Glutamatergic neuron (in vitro differentiated cells): Measurements from ENCODE around the gene CCDC134. TPM values are rescaled to one million over a fixed set of nuclear protein-coding genes. Genes with fewer than 3 reads are reported as not detected.

Experiments
- DNase-seq: peaks from one replicate; pipeline ENCODE4 v3.0.0; 2022
- H3K27ac Mint-ChIP-seq: one replicate; pipeline ENCODE4 v1.8.0; 2020; ENCODE audit warnings: mild to moderate bottlenecking, mixed read lengths, inconsistent platforms; ENCODE audit not compliant: unreplicated experiment
- H3K27me3 Mint-ChIP-seq: one replicate; pipeline ENCODE4 v1.8.0; 2020; ENCODE audit warnings: mild to moderate bottlenecking, moderate library complexity, mixed read lengths, inconsistent platforms; ENCODE audit not compliant: unreplicated experiment
- H3K36me3 Mint-ChIP-seq: one replicate; pipeline ENCODE4 v1.8.0; 2020; ENCODE audit warnings: mild to moderate bottlenecking, mixed read lengths, inconsistent platforms; ENCODE audit not compliant: unreplicated experiment
- H3K4me1 Mint-ChIP-seq: one replicate; pipeline ENCODE4 v1.8.0; 2020; ENCODE audit warnings: mild to moderate bottlenecking, low read depth, mixed read lengths, inconsistent platforms; ENCODE audit not compliant: unreplicated experiment
- H3K4me3 Mint-ChIP-seq: one replicate; pipeline ENCODE4 v1.8.0; 2020; ENCODE audit warnings: mild to moderate bottlenecking, mixed read lengths, inconsistent platforms; ENCODE audit not compliant: unreplicated experiment
- H3K9me3 Mint-ChIP-seq: one replicate; pipeline ENCODE4 v1.8.0; 2020; ENCODE audit warnings: mild to moderate bottlenecking, moderate library complexity, mixed read lengths, inconsistent platforms; ENCODE audit not compliant: unreplicated experiment
- CTCF ChIP-seq: fragments of 200-600 bp; sonication (generic); IDR thresholded peaks from one replicate; pipeline ENCODE4 v1.5.0; 2021; ENCODE audit not compliant: partially characterized antibody, unreplicated experiment
- total RNA-seq: library from RNA; stranded (reverse); fragmentation: NEBNext Ultra II Directional; extraction: Animal tissue kit (Norgen Biotek cat#: 25700); gene quantifications from one replicate; pipeline ENCODE4 v1.2.1, GENCODE V29; 2021; ENCODE audit not compliant: unreplicated experiment

The CCDC134 gene
- total RNA-seq, 1 donor from 2014 or later, result 9.4 TPM

GRCh38 chr22:41772198-41772597 lies 28.3 kb upstream of the CCDC134 start:
- H3K9me3 Mint-ChIP-seq, result no peaks in the 10 kb centered on the region
- TF ChIP-seq CTCF, result no peak
- no peaks in the 10 kb centered on the region for H3K36me3 Mint-ChIP-seq
- H3K27ac Mint-ChIP-seq, result no peak overlapping the region
- DNase-seq, result no peak
- H3K27me3 Mint-ChIP-seq, result no peaks in the 10 kb centered on the region
- H3K4me3 Mint-ChIP-seq, result no peak overlapping the region
- H3K4me1 Mint-ChIP-seq, result no peaks in the 10 kb centered on the region

GRCh38 chr22:41772645-41773044 lies 27.8 kb upstream of the CCDC134 start:
- H3K27ac Mint-ChIP-seq, result no peak overlapping the region
- H3K27me3 Mint-ChIP-seq, result no peaks in the 10 kb centered on the region
- H3K9me3 Mint-ChIP-seq, result no peaks in the 10 kb centered on the region
- DNase-seq, result no peak
- H3K4me3 Mint-ChIP-seq, result no peak overlapping the region
- no peaks in the 10 kb centered on the region for H3K4me1 Mint-ChIP-seq
- H3K36me3 Mint-ChIP-seq, result no peaks in the 10 kb centered on the region
- TF ChIP-seq CTCF, result no peak

GRCh38 chr22:41775338-41775737 lies 25.1 kb upstream of the CCDC134 start:
- H3K27me3 Mint-ChIP-seq, result no peaks in the 10 kb centered on the region
- H3K9me3 Mint-ChIP-seq, result no peaks in the 10 kb centered on the region
- H3K27ac Mint-ChIP-seq, result no peak overlapping the region
- H3K4me1 Mint-ChIP-seq, result peaks cover 5% of the 10 kb centered on the region
- no peak for DNase-seq
- TF ChIP-seq CTCF, result no peak
- no peak overlapping the region for H3K4me3 Mint-ChIP-seq
- no peaks in the 10 kb centered on the region for H3K36me3 Mint-ChIP-seq

- Mint-ChIP-seq H3K27me3 (peaks cover 2% of the 10 kb centered on the region), H3K4me3 (no peak overlapping the region), H3K9me3 (no peaks in the 10 kb centered on the region), H3K27ac (no peak overlapping the region), H3K36me3 (no peaks in the 10 kb centered on the region), H3K4me1 (peaks cover 9% of the 10 kb centered on the region)
- no peak for DNase-seq
- TF ChIP-seq CTCF, result no peak
Measured at GRCh38 chr22:41775976-41776375, 24.5 kb upstream of the CCDC134 start.

- TF ChIP-seq CTCF, result no peak
- H3K27ac Mint-ChIP-seq, result no peak overlapping the region
- DNase-seq, result no peak
- H3K4me3 Mint-ChIP-seq, result no peak overlapping the region
- no peaks in the 10 kb centered on the region for H3K36me3 Mint-ChIP-seq
- no peaks in the 10 kb centered on the region for H3K9me3 Mint-ChIP-seq
- H3K27me3 Mint-ChIP-seq, result peaks cover 2% of the 10 kb centered on the region
- peaks cover 9% of the 10 kb centered on the region for H3K4me1 Mint-ChIP-seq
Measured at GRCh38 chr22:41776381-41776780, 24.1 kb upstream of the CCDC134 start.
